HepG2 (cell line): Measurements from ENCODE around the gene FAM168A. TPM values are rescaled to one million over a fixed set of nuclear protein-coding genes. Genes with fewer than 3 reads are reported as not detected.

Experiments used
- ARID4A ChIP-seq: sonication (generic); formaldehyde crosslinking; IDR thresholded peaks from 2 replicates; pipeline ENCODE4 v1.5.0; 2020; ENCODE audit warnings: mild to moderate bottlenecking, missing genetic modification reagents, borderline replicate concordance
- ATF7-NPFF ChIP-seq: sonication (generic); formaldehyde crosslinking; IDR thresholded peaks from 2 replicates; pipeline ENCODE4 v1.8.1; 2023; ENCODE audit warnings: mild to moderate bottlenecking, low read depth, missing genetic modification reagents, moderate library complexity
- ELF4 ChIP-seq: sonication (generic); formaldehyde crosslinking; IDR thresholded peaks from 2 replicates; pipeline ENCODE4 v1.5.0; 2020; ENCODE audit warnings: missing genetic modification reagents, mild to moderate bottlenecking, moderate library complexity, borderline replicate concordance
- FIP1L1 ChIP-seq: fragments of 200-400 bp; formaldehyde crosslinking; IDR thresholded peaks from 2 replicates; pipeline ENCODE4 v1.6.1; 2018; ENCODE audit warnings: low read depth, mild to moderate bottlenecking, low read length, moderate library complexity, borderline replicate concordance; ENCODE audit not compliant: insufficient read depth
- FOXK2 ChIP-seq: fragments of 450-650 bp; IDR thresholded peaks from 2 replicates; pipeline ENCODE4 v1.6.1; 2016
- FOXO4 ChIP-seq: sonication (generic); formaldehyde crosslinking; conservative IDR thresholded peaks from 2 replicates; pipeline ENCODE4 v1.8.1; 2023; ENCODE audit warnings: missing genetic modification reagents
- HHEX ChIP-seq: IDR thresholded peaks from 2 replicates; pipeline ENCODE4 v1.6.1; 2016; ENCODE audit warnings: control low read depth
- HIVEP1 ChIP-seq: sonication (generic); formaldehyde crosslinking; IDR thresholded peaks from 2 replicates; pipeline ENCODE4 v1.4.0; 2020; ENCODE audit warnings: mild to moderate bottlenecking, missing genetic modification reagents
- JUND ChIP-seq: sonication (generic); formaldehyde crosslinking; IDR thresholded peaks from 2 replicates; pipeline ENCODE4 v1.8.0; 2022; ENCODE audit warnings: mild to moderate bottlenecking, missing genetic modification reagents
- MED13 ChIP-seq: sonication (generic); formaldehyde crosslinking; IDR thresholded peaks from 2 replicates; pipeline ENCODE4 v1.5.0; 2020; ENCODE audit warnings: missing genetic modification reagents
- POLR2G ChIP-seq: fragments of 200-400 bp; formaldehyde crosslinking; IDR thresholded peaks from 2 replicates; pipeline ENCODE4 v1.6.1; 2018; ENCODE audit warnings: mild to moderate bottlenecking, low read depth, low read length, moderate library complexity
- REL ChIP-seq: sonication (generic); formaldehyde crosslinking; conservative IDR thresholded peaks from 2 replicates; pipeline ENCODE4 v1.8.0; 2022; ENCODE audit warnings: mild to moderate bottlenecking, missing genetic modification reagents, moderate library complexity
- SOX6 ChIP-seq, 2 experiments: fragments of 450-650 bp in 1 of 2; sonication (generic) in 1 of 2; formaldehyde crosslinking in 1 of 2; IDR thresholded peaks; 2 replicates each; pipeline versions ENCODE4 v1.4.0 to v1.6.1; 2017 to 2020; ENCODE audit warnings: antibody characterized with exemption in 1 of 2, mild to moderate bottlenecking in 1 of 2, missing genetic modification reagents in 1 of 2
- SP4 ChIP-seq: sonication (generic); formaldehyde crosslinking; IDR thresholded peaks from 2 replicates; pipeline ENCODE4 v1.8.1; 2023; ENCODE audit warnings: mild to moderate bottlenecking, missing genetic modification reagents
- TGIF2 ChIP-seq: IDR thresholded peaks from 2 replicates; pipeline ENCODE4 v1.6.1; 2016; ENCODE audit warnings: control low read depth, missing compliant biosample characterization
- ZNF317 ChIP-seq: sonication (generic); formaldehyde crosslinking; IDR thresholded peaks from 2 replicates; pipeline ENCODE4 v1.5.0; 2020; ENCODE audit warnings: mild to moderate bottlenecking, missing genetic modification reagents
- ZNF335 ChIP-seq: sonication (generic); formaldehyde crosslinking; IDR thresholded peaks from 2 replicates; pipeline ENCODE4 v1.4.0; 2020; ENCODE audit warnings: missing genetic modification reagents
- ZNF354B ChIP-seq: sonication (generic); formaldehyde crosslinking; IDR thresholded peaks from 2 replicates; pipeline ENCODE4 v1.8.0; 2022; ENCODE audit warnings: mild to moderate bottlenecking, missing genetic modification reagents
- ZNF383 ChIP-seq: sonication (generic); formaldehyde crosslinking; IDR thresholded peaks from 2 replicates; pipeline ENCODE4 v1.4.0; 2020; ENCODE audit warnings: missing genetic modification reagents, mild to moderate bottlenecking, borderline replicate concordance
- ZNF562 ChIP-seq: sonication (generic); formaldehyde crosslinking; IDR thresholded peaks from 2 replicates; pipeline ENCODE4 v1.8.0; 2022; ENCODE audit warnings: missing genetic modification reagents, borderline replicate concordance
- ZNF850 ChIP-seq: sonication (generic); formaldehyde crosslinking; conservative IDR thresholded peaks from 2 replicates; pipeline ENCODE4 v1.9.0; 2021; ENCODE audit warnings: mild to moderate bottlenecking, missing genetic modification reagents
- polyA plus RNA-seq, 8 experiments: library from polyadenylated mRNA; depleted of rRNA in 3 of 8; stranded (reverse) in 7 of 8; unstranded in 1 of 8; fragments of >200 nt; fragmentation: Illumina TruSeq in 4 of 8; extraction: Trizol in 4 of 8; gene quantifications; 2 replicates each; pipeline versions ENCODE4 v1.2.1 to v1.2.3, GENCODE V29; 2011 to 2016; ENCODE audit warnings: low read depth in 4 of 8, missing spikeins in 1 of 8, mixed read lengths in 1 of 8; ENCODE audit not compliant: insufficient read depth in 1 of 8
- total RNA-seq, 5 experiments: library from RNA; depleted of rRNA; stranded (reverse); fragments of >200 nt; fragmentation: Illumina TruSeq; extraction: Trizol; gene quantifications; 2 replicates each; pipeline ENCODE4 v1.2.3, GENCODE V29; 2016; ENCODE audit warnings: low read depth in 1 of 5
- TF ChIP-seq, protein P1 (sequence below): sonication (generic); formaldehyde crosslinking; IDR thresholded peaks from 2 replicates; pipeline ENCODE4 v1.8.1; 2023; ENCODE audit warnings: mild to moderate bottlenecking, moderate library complexity, missing genetic modification reagents
- TF ChIP-seq, protein P2 (sequence below): sonication (generic); formaldehyde crosslinking; IDR thresholded peaks from 2 replicates; pipeline ENCODE4 v1.5.0; 2020; ENCODE audit warnings: missing genetic modification reagents, mild to moderate bottlenecking, borderline replicate concordance

Gene FAM168A
- total and polyA plus RNA-seq, 2 of the 13 experiments (the other 11 are each of a cell fraction or from before 2014, with no cell fraction given): 13.9 to 15.8 TPM

- TF ChIP-seq, protein P1, sequence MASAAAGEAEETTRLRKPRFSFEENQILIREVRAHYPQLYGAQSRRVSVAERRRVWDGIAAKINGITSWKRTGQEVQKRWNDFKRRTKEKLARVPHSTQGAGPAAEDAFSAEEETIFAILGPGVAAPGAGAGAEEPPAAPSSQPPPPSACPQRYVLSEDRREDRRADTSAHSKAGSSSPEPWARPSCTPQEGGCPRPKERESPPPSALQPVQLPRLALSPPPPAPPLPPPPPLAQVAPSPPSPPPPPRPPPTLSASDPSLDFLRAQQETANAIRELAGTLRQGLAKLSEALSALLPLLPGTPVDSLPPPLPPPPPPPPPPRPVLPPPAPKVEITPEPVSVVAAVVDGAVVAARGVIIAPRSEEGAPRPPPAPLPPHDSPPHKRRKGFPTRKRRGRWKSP (CRISPR knock-in tag): no peak
- TF ChIP-seq HIVEP1 (CRISPR knock-in tag): no peak
- peak; percentile 86 for TF ChIP-seq POLR2G
- TF ChIP-seq ZNF562 (CRISPR knock-in tag): no peak
- no peak for TF ChIP-seq ATF7-NPFF (CRISPR knock-in tag)
- peak; percentile 89 for TF ChIP-seq ARID4A (CRISPR knock-in tag)
- TF ChIP-seq JUND (CRISPR knock-in tag): no peak
- TF ChIP-seq REL: no peak
- TF ChIP-seq SOX6 (IDR thresholded peaks at IDR 0.05): no peak
- peak; percentile 67 for TF ChIP-seq SOX6 (CRISPR knock-in tag; IDR thresholded peaks at IDR 0.05)
- TF ChIP-seq ZNF383 (CRISPR knock-in tag): peak; percentile 81; the same call in 1 of the 2 replicates
- no peak for TF ChIP-seq MED13 (CRISPR knock-in tag)
- TF ChIP-seq FOXK2: no peak
- TF ChIP-seq FIP1L1: no peak
- TF ChIP-seq FOXO4 (CRISPR knock-in tag): no peak
- no peak for TF ChIP-seq ZNF354B (CRISPR knock-in tag)
- TF ChIP-seq, protein P2, sequence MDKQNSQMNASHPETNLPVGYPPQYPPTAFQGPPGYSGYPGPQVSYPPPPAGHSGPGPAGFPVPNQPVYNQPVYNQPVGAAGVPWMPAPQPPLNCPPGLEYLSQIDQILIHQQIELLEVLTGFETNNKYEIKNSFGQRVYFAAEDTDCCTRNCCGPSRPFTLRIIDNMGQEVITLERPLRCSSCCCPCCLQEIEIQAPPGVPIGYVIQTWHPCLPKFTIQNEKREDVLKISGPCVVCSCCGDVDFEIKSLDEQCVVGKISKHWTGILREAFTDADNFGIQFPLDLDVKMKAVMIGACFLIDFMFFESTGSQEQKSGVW (CRISPR knock-in tag): no peak
- TF ChIP-seq ZNF850 (CRISPR knock-in tag): no peak
- TF ChIP-seq ELF4: no peak
- TF ChIP-seq ZNF335 (CRISPR knock-in tag): no peak; the same call in 1 of the 2 replicates
- peak; percentile 47; the same call in 1 of the 2 replicates for TF ChIP-seq SP4 (CRISPR knock-in tag)
- TF ChIP-seq TGIF2: 0 out of 2 replicates have a peak, but pooled peaks have one; percentile 47
- no peak for TF ChIP-seq HHEX (CRISPR knock-in tag)
- TF ChIP-seq ZNF317 (CRISPR knock-in tag): peak; percentile 49
These were observed at the start of gene FAM168A (continued) for GRCh38 chr11:73597956-73598718.
